ENCODE results near the gene KAZALD1.

- no peak for TF ChIP-seq CTCF (IDR thresholded peaks at IDR 0.05)
- no peak for TF ChIP-seq POLR2A (IDR thresholded peaks at IDR 0.05)
- TF ChIP-seq POLR2AphosphoS5 (IDR thresholded peaks at IDR 0.05), result no peak
Observed at GRCh38 chr10:101030496-101031127, 31.2 kb upstream of the KAZALD1 start.
